ENCODE data around the gene CHPT1. TPM values are rescaled to one million over a fixed set of nuclear protein-coding genes. Genes with fewer than 3 reads are reported as not detected.
A peak's percentile ranks its signal among the peaks of the same experiment; 100 is the strongest.

Gene CHPT1
- total RNA-seq, 2 experiments from 2014 or later = 15.2 to 15.8 TPM

DNA sequence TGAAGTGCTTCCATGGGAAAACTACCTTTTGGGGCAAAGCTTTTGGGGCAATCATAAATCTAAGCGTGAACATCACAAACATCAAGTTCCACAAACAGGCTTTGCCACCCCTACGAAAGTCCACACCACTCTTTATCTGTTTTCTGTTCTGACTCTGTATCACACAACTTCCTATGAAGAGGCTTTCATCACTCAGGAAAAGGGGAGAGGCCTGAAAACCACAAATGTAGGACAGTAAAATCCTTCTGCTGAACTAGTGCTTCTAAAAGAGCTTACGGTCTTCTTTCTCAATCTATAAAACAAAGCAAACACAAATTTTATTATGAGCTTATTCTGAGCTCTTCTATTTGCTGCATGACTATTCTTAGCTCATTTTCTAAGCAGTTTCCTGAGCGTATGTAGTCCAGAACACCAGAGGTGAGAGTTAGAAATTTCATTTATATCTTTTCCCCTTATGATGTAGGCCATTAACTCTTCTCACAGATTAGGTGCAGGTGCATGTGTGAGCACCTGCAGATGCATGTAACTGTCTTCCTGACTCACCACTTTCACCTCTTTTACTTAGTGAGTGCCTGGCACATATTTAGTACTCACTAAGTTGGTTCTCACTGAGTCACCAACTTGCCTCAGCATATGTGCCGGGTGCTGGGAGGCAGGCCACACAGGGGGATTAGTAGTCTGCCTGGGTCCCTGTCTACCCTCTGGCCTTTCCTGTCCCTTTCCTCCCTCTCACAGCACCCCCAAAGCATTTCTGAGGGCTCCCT, 74.8 kb downstream of the CHPT1 start:
- POLR2A ChIA-PET = interaction anchor here (0.9 kb wide), 1 partner anchor 59 kb away, joined by 4 read pairs; the partner anchor contains the start of gene GNPTAB
- no peak for ATAC-seq

DNA sequence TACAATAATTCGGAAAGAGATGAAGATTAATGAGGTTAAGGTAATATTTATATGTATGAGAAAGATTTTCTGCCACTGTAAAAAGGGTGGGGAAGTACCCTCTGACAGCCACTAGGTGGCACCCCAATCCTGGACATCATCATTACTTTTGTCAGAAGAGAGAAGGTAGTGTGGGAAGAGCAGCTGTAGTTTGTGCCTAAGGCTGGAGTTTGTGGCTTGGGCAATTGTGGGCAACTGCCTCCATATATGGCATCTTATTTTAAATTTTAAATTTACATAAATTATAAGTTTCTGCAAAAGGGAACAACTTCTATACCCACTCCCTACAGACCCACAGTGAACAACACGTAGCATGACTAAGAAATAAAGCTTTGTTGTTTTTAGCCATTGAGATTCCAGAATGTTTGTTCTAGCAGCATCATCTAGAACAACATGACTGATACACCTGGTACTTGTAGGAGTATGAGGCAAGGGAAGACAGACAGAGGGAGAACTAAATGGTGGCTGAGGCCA, 76.3 kb downstream of the CHPT1 start:
- Mint-ChIP-seq H3K27me3 (no peaks in the 10 kb centered on the region), H3K36me3 (ENCODE audit: low read depth) (peaks cover 28% of the 10 kb centered on the region), H3K4me3 (no peak overlapping the region), H3K27ac (no peak overlapping the region), H3K9me3 (no peaks in the 10 kb centered on the region), H3K4me1 (ENCODE audit: low read depth) (peaks cover 4% of the 10 kb centered on the region)
- ChIA-PET POLR2A (interaction anchor here (1.0 to 1.3 kb wide), 2 partner anchors 56 to 65 kb away, joined by 4 to 7 read pairs; partner anchors contain the start of gene GNPTAB), CTCF (interaction anchor here (0.6 to 7.9 kb wide), 30 partner anchors 8 to 366 kb away, joined by 3 to 199 read pairs (median 4); partner anchors contain the start of genes ARL1 and GNPTAB)
- DNase-seq (peak; percentile 72), ATAC-seq (peak; percentile 95)
- intact Hi-C loops (cut with micrococcal nuclease) = loop anchor here (1.0 to 2.0 kb wide), 2 partner anchors 57 to 66 kb away; partner anchors contain the start of gene GNPTAB
- TF ChIP-seq, protein P1, sequence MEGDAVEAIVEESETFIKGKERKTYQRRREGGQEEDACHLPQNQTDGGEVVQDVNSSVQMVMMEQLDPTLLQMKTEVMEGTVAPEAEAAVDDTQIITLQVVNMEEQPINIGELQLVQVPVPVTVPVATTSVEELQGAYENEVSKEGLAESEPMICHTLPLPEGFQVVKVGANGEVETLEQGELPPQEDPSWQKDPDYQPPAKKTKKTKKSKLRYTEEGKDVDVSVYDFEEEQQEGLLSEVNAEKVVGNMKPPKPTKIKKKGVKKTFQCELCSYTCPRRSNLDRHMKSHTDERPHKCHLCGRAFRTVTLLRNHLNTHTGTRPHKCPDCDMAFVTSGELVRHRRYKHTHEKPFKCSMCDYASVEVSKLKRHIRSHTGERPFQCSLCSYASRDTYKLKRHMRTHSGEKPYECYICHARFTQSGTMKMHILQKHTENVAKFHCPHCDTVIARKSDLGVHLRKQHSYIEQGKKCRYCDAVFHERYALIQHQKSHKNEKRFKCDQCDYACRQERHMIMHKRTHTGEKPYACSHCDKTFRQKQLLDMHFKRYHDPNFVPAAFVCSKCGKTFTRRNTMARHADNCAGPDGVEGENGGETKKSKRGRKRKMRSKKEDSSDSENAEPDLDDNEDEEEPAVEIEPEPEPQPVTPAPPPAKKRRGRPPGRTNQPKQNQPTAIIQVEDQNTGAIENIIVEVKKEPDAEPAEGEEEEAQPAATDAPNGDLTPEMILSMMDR (IDR thresholded peaks at IDR 0.05) = peak; percentile 86

More for the DNA sequence above, 74.8 kb downstream of the CHPT1 start:
- Mint-ChIP-seq H3K27me3 (no peaks in the 10 kb centered on the region), H3K36me3 (ENCODE audit: low read depth) (peaks cover 23% of the 10 kb centered on the region), H3K9me3 (no peaks in the 10 kb centered on the region), H3K27ac (no peak overlapping the region), H3K4me1 (ENCODE audit: low read depth) (peaks cover 4% of the 10 kb centered on the region), H3K4me3 (no peak overlapping the region)
- no peak for DNase-seq
- TF ChIP-seq, protein P1 (IDR thresholded peaks at IDR 0.05) = no peak
- intact Hi-C loops (cut with micrococcal nuclease) = loop anchor here (2.0 kb wide), 1 partner anchor 59 kb away; the partner anchor contains the start of gene GNPTAB
- CTCF ChIA-PET = interaction anchor here (0.8 to 7.9 kb wide), 13 partner anchors 8 to 357 kb away, joined by 3 to 199 read pairs (median 6); partner anchors contain the start of gene GNPTAB

DNA sequence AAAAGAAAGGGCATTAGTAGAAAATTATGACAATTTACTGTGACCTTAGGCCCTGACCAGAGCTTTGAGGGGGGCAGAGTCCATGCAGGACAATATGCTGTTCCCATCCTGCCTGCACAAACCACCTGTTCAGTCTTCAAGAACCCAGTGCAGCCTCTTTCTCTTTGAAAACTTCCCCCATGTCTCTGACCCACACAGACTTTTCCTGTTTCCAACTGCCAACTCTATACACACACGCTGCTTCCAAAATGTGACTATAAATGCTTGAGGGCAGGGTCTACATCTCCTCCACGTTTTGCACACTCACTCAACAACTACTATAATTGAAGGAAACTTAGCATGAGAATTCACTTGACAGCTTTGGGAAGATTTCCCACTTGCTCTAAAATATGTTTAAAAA, 78.4 kb downstream of the CHPT1 start:
- TF ChIP-seq, protein P1 (IDR thresholded peaks at IDR 0.05) = no peak
- Mint-ChIP-seq H3K27ac (no peak overlapping the region), H3K36me3 (ENCODE audit: low read depth) (peaks cover 36% of the 10 kb centered on the region), H3K9me3 (no peaks in the 10 kb centered on the region), H3K27me3 (no peaks in the 10 kb centered on the region), H3K4me1 (ENCODE audit: low read depth) (peaks cover 8% of the 10 kb centered on the region), H3K4me3 (no peak overlapping the region)
- ATAC-seq (no peak), DNase-seq (no peak)
- CTCF ChIA-PET = interaction anchor here (0.8 to 7.8 kb wide), 5 partner anchors 17 to 64 kb away, joined by 3 to 104 read pairs (median 3); partner anchors contain the start of gene GNPTAB
- intact Hi-C loops (cut with micrococcal nuclease) = no loop called here
- POLR2A ChIA-PET = interaction anchor here (0.8 kb wide), 1 partner anchor 63 kb away, joined by 3 read pairs; no protein-coding TSS in a partner anchor

DNA sequence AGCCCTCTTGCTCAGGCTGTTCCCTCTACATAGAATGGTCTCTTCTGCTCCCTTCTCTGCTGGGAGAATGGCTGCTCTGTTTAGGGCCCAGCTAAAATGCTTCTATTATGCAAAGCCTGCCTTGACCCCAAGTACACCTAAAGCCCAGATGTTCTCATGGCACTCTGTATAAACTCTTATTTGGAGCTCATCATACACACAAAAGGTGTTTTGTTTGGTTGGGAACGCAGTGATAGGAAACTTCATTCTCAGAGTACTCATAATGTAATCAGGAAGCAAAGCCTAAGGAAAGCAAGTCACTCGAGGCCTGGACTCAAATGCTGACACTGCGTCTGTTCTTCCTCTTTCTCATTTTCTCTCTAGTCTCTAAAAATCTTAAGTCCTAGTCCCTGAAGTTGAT, 80.0 kb downstream of the CHPT1 start:
- no peak for DNase-seq
- Mint-ChIP-seq H3K4me3 (no peak overlapping the region), H3K27me3 (no peaks in the 10 kb centered on the region), H3K4me1 (ENCODE audit: low read depth) (peaks cover 18% of the 10 kb centered on the region), H3K9me3 (no peaks in the 10 kb centered on the region), H3K27ac (peak overlapping the region; percentile 9), H3K36me3 (ENCODE audit: low read depth) (peaks cover 32% of the 10 kb centered on the region)
- no peak for ATAC-seq
- ChIA-PET CTCF (interaction anchor here (0.8 to 7.8 kb wide), 5 partner anchors 9 to 363 kb away, joined by 3 to 104 read pairs (median 25); partner anchors contain the start of gene GNPTAB), POLR2A (interaction anchor here (0.9 kb wide), 1 partner anchor 22 kb away, joined by 3 read pairs; no protein-coding TSS in a partner anchor)
- TF ChIP-seq, protein P1 (IDR thresholded peaks at IDR 0.05) = no peak
- intact Hi-C loops (cut with micrococcal nuclease) = no loop called here

All from activated CD8-positive, alpha-beta T cell treated with anti-CD3 and anti-CD28 coated beads for 36 hours (primary cell).